ENCODE measurements around the gene NUDCD3. TPM values are rescaled to one million over a fixed set of nuclear protein-coding genes. Genes with fewer than 3 reads are reported as not detected.
"Not testable (repeated sequence)": the region's sequence is repeated elsewhere in the genome, so short reads cannot be mapped to it uniquely, and the experiment has no call there.

The NUDCD3 gene
- total and polyA plus RNA-seq, 8 donors, result 22.4 to 62.1 (median 35.4) TPM

DNA sequence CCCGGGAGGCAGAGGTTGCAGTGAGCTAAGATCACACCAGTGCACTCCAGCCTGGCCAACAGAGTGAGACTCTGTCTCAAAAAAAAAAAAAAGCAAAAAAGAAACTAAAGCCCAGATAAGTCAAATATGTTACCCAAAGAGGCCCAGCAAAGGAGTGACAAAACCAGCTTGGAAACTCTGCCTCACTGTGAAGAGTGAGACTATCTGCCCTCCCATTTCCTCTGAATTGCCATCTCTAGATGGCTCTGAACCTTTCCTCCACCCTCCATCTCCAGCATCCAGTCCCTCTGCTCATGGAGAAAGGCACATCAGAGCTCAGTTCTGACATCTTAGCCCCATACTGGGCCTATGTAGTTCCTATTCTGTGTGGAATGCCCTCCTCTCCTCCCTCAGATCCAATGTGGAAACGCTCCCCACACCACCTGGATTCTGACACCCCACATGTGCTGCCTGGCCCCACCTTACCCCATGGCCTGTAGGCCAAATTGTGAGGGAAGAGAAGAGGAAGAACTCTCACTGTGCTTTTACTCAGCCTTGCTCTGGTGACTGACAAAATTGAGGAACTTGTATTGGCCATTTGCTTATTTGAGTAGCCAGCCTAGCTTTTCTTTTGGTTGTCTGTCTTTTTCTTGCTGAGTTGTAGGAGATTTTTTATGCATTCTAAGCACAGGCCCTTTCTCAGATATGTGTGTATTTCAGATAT is 18.0 kb upstream of the NUDCD3 start:
- H3K4me1 ChIP-seq, result no peaks in the 10 kb centered on the region
- H3K4me3 ChIP-seq, result no peak overlapping the region
- no peak overlapping the region for H3K27ac ChIP-seq
- WGBS, 2 donors, result 42 to 49% methylated on average over 2 of the region's 2 CpGs
- H3K9me3 ChIP-seq, result no peaks in the 10 kb centered on the region
- H3K36me3 ChIP-seq, result no peaks in the 10 kb centered on the region
- DNase-seq (no peak), ATAC-seq (no peak), FAIRE-seq (no peak)
- intact Hi-C loops (cut with DNase I), result no loop called here
- TF ChIP-seq, protein P1, sequence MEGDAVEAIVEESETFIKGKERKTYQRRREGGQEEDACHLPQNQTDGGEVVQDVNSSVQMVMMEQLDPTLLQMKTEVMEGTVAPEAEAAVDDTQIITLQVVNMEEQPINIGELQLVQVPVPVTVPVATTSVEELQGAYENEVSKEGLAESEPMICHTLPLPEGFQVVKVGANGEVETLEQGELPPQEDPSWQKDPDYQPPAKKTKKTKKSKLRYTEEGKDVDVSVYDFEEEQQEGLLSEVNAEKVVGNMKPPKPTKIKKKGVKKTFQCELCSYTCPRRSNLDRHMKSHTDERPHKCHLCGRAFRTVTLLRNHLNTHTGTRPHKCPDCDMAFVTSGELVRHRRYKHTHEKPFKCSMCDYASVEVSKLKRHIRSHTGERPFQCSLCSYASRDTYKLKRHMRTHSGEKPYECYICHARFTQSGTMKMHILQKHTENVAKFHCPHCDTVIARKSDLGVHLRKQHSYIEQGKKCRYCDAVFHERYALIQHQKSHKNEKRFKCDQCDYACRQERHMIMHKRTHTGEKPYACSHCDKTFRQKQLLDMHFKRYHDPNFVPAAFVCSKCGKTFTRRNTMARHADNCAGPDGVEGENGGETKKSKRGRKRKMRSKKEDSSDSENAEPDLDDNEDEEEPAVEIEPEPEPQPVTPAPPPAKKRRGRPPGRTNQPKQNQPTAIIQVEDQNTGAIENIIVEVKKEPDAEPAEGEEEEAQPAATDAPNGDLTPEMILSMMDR (IDR thresholded peaks at IDR 0.05), result no peak
- no peaks in the 10 kb centered on the region for H3K27me3 ChIP-seq

DNA sequence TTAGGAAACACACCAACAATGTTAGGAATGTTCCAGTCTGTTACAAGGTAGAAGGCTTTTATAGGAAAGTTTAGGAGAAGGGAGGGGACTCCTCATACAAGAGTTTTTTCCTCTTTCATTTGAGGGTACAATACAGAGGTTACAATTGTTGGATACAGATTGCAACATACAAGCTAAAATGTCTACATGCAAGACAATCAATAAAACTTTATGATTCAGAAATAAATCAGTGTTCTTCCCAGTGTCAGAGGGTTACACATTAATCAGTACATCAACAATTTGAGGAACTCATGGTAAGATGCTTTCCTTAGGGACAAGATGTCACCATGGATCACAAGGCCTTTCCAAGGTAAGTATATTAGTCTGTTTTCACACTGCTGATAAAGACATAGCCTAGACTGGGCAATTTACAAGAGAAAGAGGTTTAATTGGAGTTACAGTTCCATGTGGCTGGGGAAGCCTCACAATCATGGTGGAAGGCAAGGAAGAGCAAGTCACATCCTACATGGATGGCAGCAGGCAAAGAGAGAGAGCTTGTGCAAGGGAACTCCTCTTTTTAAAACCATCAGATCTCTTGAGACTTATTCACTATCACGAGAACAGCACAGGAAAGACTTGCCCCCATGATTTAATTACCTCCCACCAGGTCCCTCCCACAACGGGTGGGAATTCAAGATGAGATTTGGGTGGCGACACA is 16.3 kb upstream of the NUDCD3 start:
- H3K4me3 ChIP-seq; FAIRE-seq; H3K27me3 ChIP-seq; H3K4me1 ChIP-seq; H3K27ac ChIP-seq; ATAC-seq; H3K36me3 ChIP-seq; DNase-seq; intact Hi-C loops (cut with DNase I); H3K9me3 ChIP-seq: not testable (repeated sequence)
- WGBS, 2 donors, result 58 to 65% methylated on average over 3 of the region's 3 CpGs

DNA sequence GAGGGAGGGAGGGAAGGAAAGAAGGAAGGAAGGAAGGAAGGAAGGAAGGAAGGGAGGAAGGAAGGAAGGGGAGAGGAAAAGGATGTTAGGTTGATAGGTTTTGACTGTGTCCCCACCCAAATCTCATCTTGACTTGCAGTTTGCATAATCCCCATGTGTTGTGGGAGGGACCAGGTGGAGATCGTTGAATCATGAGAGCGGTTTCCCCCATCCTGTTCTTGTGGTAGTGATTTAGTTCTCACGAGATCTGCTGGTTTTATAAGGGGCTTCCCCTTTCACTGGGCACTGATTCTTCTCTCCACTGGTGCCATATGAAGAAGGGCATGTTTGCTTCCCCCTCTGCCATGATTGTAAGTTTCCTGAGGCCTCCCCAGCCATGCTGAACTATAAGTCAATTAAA is 15.1 kb upstream of the NUDCD3 start:
- no peak overlapping the region for H3K27ac ChIP-seq
- FAIRE-seq, result no peak
- no peaks in the 10 kb centered on the region for H3K9me3 ChIP-seq
- intact Hi-C loops (cut with DNase I), result no loop called here
- no peak for ATAC-seq
- WGBS, 2 donors, result 71 to 72% methylated on average over 3 of the region's 3 CpGs
- no peak overlapping the region for H3K4me3 ChIP-seq
- H3K27me3 ChIP-seq, result no peaks in the 10 kb centered on the region
- no peaks in the 10 kb centered on the region for H3K4me1 ChIP-seq
- TF ChIP-seq, protein P1 (IDR thresholded peaks at IDR 0.05), result no peak
- DNase-seq, result no peak
- no peaks in the 10 kb centered on the region for H3K36me3 ChIP-seq

DNA sequence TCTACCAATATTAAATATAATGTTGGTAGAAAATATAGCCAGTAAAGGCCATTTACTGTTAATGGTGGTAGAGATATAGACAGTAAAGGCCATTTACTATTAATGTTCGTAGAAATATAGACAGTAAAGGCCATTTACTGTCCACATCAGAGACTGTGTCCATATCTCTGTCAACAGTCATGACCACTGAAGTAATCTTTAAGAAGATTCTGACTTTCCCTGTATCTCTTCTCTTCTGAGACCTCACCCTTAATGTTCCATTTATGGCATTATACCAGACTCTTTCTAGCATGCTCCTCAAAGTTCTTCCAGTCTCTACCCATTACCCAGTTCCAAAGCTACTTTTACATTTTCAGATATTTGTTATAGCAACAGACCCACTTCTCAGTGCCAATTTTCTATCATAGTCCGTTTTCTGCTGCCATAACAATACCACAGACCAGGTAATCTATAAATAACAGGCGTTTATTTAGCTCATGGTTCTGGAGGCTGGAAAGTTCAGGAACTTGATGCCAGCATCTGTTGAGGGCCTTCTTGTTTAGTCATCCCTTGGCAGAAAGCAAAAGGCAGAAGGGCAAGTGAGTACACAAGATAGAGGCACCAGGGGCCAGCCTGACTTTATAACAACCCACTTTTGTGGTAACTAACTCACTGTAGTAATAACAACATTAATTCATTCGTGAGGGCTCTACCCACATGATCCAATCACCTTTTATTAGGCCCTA is 7.9 kb upstream of the NUDCD3 start:
- Histone ChIP-seq H3K4me3 (no peak overlapping the region), H3K9me3 (no peaks in the 10 kb centered on the region), H3K36me3 (no peaks in the 10 kb centered on the region), H3K27me3 (no peaks in the 10 kb centered on the region), H3K27ac (no peak overlapping the region), H3K4me1 (no peaks in the 10 kb centered on the region)
- FAIRE-seq (no peak), DNase-seq (no peak), ATAC-seq (no peak)
- WGBS, 2 donors, result 30 to 37% methylated on average over 4 of the region's 4 CpGs
- intact Hi-C loops (cut with DNase I), result no loop called here
- TF ChIP-seq, protein P1 (IDR thresholded peaks at IDR 0.05), result no peak

DNA sequence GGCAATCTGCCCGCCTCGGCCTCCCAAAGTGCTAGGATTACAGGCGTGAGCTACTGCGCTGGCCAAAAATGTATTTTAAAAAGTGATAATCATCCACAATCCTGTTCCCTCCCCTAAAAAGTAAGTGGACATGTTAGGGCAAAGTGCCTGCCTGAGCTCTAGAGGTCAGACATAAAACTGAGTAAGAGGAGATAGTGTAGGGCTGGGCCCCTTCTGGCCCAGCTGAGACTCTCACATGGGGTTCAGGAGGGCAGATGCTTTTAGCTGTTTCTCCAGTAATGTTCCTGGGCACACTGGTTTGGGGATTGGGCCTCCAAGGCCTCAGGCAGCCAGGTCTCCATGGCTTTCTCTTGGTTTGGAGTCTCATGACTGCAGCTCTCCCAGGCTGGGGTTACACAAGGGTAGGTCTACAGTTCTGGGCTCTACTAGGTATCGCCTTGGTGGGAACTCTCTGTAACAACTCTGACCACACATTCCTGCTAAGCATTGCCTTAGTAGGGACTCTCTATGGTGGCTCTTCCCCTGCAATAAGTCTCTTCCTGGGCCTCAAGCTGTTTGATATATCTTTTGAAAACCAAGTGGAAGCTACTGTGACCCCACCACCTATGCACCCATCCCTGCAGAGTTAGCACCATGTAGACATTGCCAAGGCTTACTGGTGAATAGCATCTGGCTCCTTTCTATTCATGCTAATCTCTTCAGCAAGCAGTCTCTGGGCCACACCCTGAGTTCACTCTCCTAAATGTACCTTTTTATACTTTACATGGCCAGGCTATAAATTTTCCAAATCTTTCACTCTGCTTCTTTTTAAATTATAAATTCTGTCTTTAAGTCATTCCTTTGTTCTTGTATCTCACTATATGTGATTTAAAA is 6.9 kb upstream of the NUDCD3 start:
- ATAC-seq (no peak), FAIRE-seq (no peak), DNase-seq (no peak)
- H3K27ac ChIP-seq, result no peak overlapping the region
- H3K9me3 ChIP-seq, result no peaks in the 10 kb centered on the region
- TF ChIP-seq, protein P1 (IDR thresholded peaks at IDR 0.05), result no peak
- intact Hi-C loops (cut with DNase I), result no loop called here
- no peaks in the 10 kb centered on the region for H3K4me1 ChIP-seq
- no peak overlapping the region for H3K4me3 ChIP-seq
- WGBS, 2 donors, result 87 to 92% methylated on average over 5 of the region's 5 CpGs
- no peaks in the 10 kb centered on the region for H3K36me3 ChIP-seq
- H3K27me3 ChIP-seq, result no peaks in the 10 kb centered on the region

All from pancreas (tissue), 10 donors.